ENCODE results near the gene DYNC1H1. TPM values are rescaled to one million over a fixed set of nuclear protein-coding genes. Genes with fewer than 3 reads are reported as not detected.
A peak's percentile ranks its signal among the peaks of the same experiment; 100 is the strongest.
"Not testable (repeated sequence)": the region's sequence is repeated elsewhere in the genome, so short reads cannot be mapped to it uniquely, and the experiment has no call there.

Gene DYNC1H1
- total and polyA plus RNA-seq, 2 experiments from 2014 or later = 141 to 405 TPM

GRCh38 chr14:101980700-101981099, 16.3 kb downstream of the DYNC1H1 start:
- no peak for TF ChIP-seq CTCF (IDR thresholded peaks at IDR 0.05; ENCODE audit: poor library complexity)
- no peak for TF ChIP-seq EZH2 (IDR thresholded peaks at IDR 0.05; ENCODE audit: borderline replicate concordance)
- TF ChIP-seq EZH2phosphoT487 (IDR thresholded peaks at IDR 0.05; ENCODE audit: low read depth, severe bottlenecking, unreplicated experiment) = no peak
- no peak overlapping the region for H2AFZ ChIP-seq
- H3K9me3 ChIP-seq (ENCODE audit: low read depth) = no peaks in the 10 kb centered on the region
- H3K9me2 ChIP-seq (replicated peaks; ENCODE audit: insufficient read depth) = no peaks in the 10 kb centered on the region
- no peak overlapping the region for H3K4me3 ChIP-seq
- 57% methylated on average over 2 of the region's 2 CpGs for WGBS (ENCODE audit: low lambda C conversion rate, missing lambda C conversion rate)
- peak; percentile 73 for DNase-seq (ENCODE audit: low spot score)
- peaks cover 44% of the 10 kb centered on the region for H3K79me2 ChIP-seq
- H3K27ac ChIP-seq = peak overlapping the region; percentile 40
- no peak overlapping the region for H3K4me2 ChIP-seq
- peaks cover 5% of the 10 kb centered on the region for H3K36me3 ChIP-seq (replicated peaks; ENCODE audit: insufficient read depth, low read depth)
- peaks cover 16% of the 10 kb centered on the region for H4K20me1 ChIP-seq (ENCODE audit: insufficient read depth, poor library complexity, severe bottlenecking)
- no peaks in the 10 kb centered on the region for H3K4me1 ChIP-seq (ENCODE audit: insufficient read depth)
- H3K27me3 ChIP-seq = no peaks in the 10 kb centered on the region

GRCh38 chr14:101982621-101983020, 18.2 kb downstream of the DYNC1H1 start:
- TF ChIP-seq EZH2 (IDR thresholded peaks at IDR 0.05; ENCODE audit: borderline replicate concordance) (no peak), EZH2phosphoT487 (IDR thresholded peaks at IDR 0.05; ENCODE audit: low read depth, severe bottlenecking, unreplicated experiment) (no peak), CTCF (IDR thresholded peaks at IDR 0.05; ENCODE audit: poor library complexity) (no peak)
- H3K36me3 ChIP-seq (replicated peaks; ENCODE audit: insufficient read depth, low read depth) = peaks cover 5% of the 10 kb centered on the region
- WGBS (ENCODE audit: low lambda C conversion rate, missing lambda C conversion rate) = 94% methylated on average over 6 of the region's 6 CpGs
- H2AFZ ChIP-seq = no peak overlapping the region
- H3K4me2 ChIP-seq = no peak overlapping the region
- no peaks in the 10 kb centered on the region for H3K27me3 ChIP-seq
- peaks cover 28% of the 10 kb centered on the region for H3K79me2 ChIP-seq
- H3K4me3 ChIP-seq = no peak overlapping the region
- DNase-seq (ENCODE audit: low spot score) = no peak
- no peaks in the 10 kb centered on the region for H3K9me2 ChIP-seq (replicated peaks; ENCODE audit: insufficient read depth)
- peaks cover 11% of the 10 kb centered on the region for H4K20me1 ChIP-seq (ENCODE audit: insufficient read depth, poor library complexity, severe bottlenecking)
- H3K4me1 ChIP-seq (ENCODE audit: insufficient read depth) = no peaks in the 10 kb centered on the region
- H3K9me3 ChIP-seq (ENCODE audit: low read depth) = no peaks in the 10 kb centered on the region
- H3K27ac ChIP-seq = no peak overlapping the region

- not testable (repeated sequence) for H3K4me3 ChIP-seq; H3K4me1 ChIP-seq (ENCODE audit: insufficient read depth); DNase-seq (ENCODE audit: low spot score); H3K9me2 ChIP-seq (replicated peaks; ENCODE audit: insufficient read depth); H4K20me1 ChIP-seq (ENCODE audit: insufficient read depth, poor library complexity, severe bottlenecking); H3K27me3 ChIP-seq; H2AFZ ChIP-seq; H3K27ac ChIP-seq; H3K9me3 ChIP-seq (ENCODE audit: low read depth); H3K36me3 ChIP-seq (replicated peaks; ENCODE audit: insufficient read depth, low read depth); H3K4me2 ChIP-seq
- 99% methylated on average over 8 of the region's 12 CpGs for WGBS (ENCODE audit: low lambda C conversion rate, missing lambda C conversion rate)
- peaks cover 15% of the 10 kb centered on the region for H3K79me2 ChIP-seq
These were observed 20.5 kb downstream of the DYNC1H1 start for GRCh38 chr14:101984831-101985230.

- H3K36me3 ChIP-seq (replicated peaks; ENCODE audit: insufficient read depth, low read depth) = peaks cover 5% of the 10 kb centered on the region
- H3K27ac ChIP-seq = no peak overlapping the region
- no peak overlapping the region for H3K4me2 ChIP-seq
- no peaks in the 10 kb centered on the region for H3K27me3 ChIP-seq
- H3K9me2 ChIP-seq (replicated peaks; ENCODE audit: insufficient read depth) = no peaks in the 10 kb centered on the region
- WGBS (ENCODE audit: low lambda C conversion rate, missing lambda C conversion rate) = 97% methylated on average over 16 of the region's 16 CpGs
- TF ChIP-seq CTCF (IDR thresholded peaks at IDR 0.05; ENCODE audit: poor library complexity) = no peak
- TF ChIP-seq EZH2phosphoT487 (IDR thresholded peaks at IDR 0.05; ENCODE audit: low read depth, severe bottlenecking, unreplicated experiment) = no peak
- no peak overlapping the region for H2AFZ ChIP-seq
- H3K79me2 ChIP-seq = peaks cover 15% of the 10 kb centered on the region
- H3K9me3 ChIP-seq (ENCODE audit: low read depth) = no peaks in the 10 kb centered on the region
- H3K4me3 ChIP-seq = no peak overlapping the region
- no peaks in the 10 kb centered on the region for H3K4me1 ChIP-seq (ENCODE audit: insufficient read depth)
- no peak for DNase-seq (ENCODE audit: low spot score)
- H4K20me1 ChIP-seq (ENCODE audit: insufficient read depth, poor library complexity, severe bottlenecking) = peaks cover 5% of the 10 kb centered on the region
These were observed 21.6 kb downstream of the DYNC1H1 start for GRCh38 chr14:101985957-101986356.

Data from hepatocyte (in vitro differentiated cells).